ENCODE results near the gene CLEC1B. TPM values are rescaled to one million over a fixed set of nuclear protein-coding genes. Genes with fewer than 3 reads are reported as not detected.
"Not testable (repeated sequence)": the region's sequence is repeated elsewhere in the genome, so short reads cannot be mapped to it uniquely, and the experiment has no call there.

Gene CLEC1B
- total RNA-seq, 1 donor from 2014 or later = not detected

DNA sequence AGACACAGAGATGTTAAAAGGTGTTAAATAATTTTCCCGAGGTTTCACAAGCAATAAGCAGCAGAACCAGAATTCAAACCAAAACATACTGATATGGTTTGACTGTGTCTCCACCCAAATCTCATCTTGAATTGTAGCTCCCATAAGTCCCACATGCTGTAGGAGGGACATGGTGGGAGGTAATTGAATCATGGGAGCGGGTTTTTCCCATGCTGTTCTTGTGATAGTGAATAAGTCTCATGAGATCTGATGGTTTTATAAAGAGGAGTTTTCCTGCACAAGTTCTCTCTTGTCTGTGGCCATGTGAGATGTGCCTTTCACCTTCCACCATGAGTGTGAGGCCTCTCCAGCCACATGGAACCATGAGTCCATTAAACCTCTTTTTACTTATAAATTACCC is 24.2 kb downstream of the CLEC1B start:
- not testable (repeated sequence) for DNase-seq

DNA sequence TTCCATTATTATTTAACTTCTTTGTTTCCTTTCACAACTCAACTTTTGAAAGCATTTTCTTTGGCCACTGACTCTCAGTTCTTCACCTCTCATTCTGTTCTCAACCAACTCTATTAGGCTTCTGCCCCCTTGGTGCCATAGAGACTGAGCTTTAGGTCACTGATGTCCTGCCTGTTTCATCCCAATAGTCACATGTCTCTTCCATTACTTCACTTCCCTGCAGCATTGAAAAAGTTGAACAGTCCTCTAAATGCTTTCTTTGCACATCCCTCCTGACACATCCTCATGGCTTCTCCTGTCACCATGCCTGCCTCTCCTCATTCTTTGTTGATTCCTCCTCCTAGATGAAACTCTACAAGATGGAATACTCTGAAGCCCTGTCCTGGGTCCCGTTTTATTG is 25.0 kb downstream of the CLEC1B start:
- DNase-seq = no peak

- DNase-seq = no peak
Observed at GRCh38 chr12:9971181-9971580, 27.7 kb downstream of the CLEC1B start, which contains the start of gene CLEC12A. CLEC12A (plus strand) TSS chr12:9971409; CDS start chr12:9971597, 188 bp downstream.

DNA sequence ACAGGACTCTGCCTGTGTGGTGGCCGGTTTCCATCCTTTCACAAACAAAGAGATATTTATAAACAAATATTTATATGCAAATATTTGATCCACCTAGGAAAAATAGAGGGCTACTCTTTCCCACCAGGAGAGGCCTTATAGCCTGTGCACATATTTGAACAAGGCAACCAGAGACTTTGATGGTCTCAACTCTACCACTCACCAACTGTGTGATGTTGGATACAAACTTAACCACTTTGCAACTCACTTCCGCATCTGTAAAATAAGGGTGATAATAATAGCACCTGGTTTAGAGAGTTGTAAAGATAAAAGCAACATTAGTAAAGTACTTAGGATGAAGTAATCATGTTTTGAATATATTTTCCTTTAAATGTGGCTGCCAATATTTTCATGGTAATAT is 29.2 kb downstream of the CLEC1B start:
- no peak for DNase-seq

DNA sequence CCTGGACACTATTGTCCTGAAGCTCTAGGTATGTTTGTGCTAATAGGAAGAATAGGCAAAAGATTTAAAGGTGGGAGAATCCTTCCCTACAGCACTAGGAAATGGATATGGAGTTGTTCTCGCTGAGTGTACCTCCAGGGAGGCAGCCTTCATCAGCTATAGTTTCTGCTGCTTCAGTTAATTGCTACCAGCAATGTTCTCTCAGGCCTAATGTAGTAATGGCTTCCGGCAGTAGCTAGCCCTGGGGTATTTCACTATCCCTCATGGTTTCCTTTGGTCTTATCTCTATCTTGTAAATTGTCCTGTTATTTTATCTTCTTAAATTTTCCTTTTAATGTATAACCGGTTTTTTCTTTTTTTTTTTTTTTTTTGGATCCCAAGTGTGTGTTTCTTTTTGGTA is 37.0 kb downstream of the CLEC1B start:
- no peak for DNase-seq

DNA sequence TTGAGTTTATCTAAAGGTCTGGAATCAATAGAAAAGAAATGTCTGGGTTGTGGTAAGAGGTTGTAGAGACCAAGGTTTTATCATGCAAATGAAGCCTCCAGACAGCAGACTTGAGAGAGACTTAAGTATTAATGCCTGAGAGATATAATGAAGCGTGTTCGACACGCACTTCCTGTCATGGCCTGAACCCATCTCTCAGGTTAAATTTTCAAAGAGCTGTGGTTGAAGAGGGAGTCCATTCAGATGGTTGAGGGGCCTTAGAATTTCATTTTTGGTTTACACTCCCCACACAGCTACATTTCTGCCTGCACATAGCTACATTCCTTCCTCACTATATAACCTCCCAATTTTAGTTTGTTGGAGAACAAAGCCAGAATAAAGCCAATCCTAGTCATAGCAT is 37.8 kb downstream of the CLEC1B start:
- no peak for DNase-seq

- no peak for DNase-seq
Observed at GRCh38 chr12:9960590-9960989, 38.3 kb downstream of the CLEC1B start.

DNA sequence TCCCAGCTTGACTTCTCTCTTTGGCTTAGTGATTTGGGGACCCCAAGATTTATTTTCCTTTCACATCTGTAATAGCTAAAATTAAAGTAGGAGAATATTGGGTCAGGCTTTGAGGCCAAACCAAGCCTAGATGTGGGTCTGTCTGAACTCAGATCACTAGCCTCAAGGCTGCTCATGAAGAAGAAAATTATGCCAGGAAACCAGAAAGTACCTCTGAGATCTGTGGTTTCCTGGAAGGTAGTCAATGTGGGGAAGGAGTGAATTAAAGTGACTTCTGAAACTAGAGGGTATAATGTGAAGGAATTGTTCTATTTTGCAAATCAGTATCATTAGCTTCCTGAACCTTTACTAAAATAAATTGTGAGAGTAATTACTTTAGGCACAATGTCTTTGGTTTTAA is 41.1 kb downstream of the CLEC1B start:
- DNase-seq = no peak

- DNase-seq = not testable (repeated sequence)
Observed at GRCh38 chr12:9952954-9953729, 45.8 kb downstream of the CLEC1B start.

- no peak for DNase-seq
Observed at GRCh38 chr12:9951026-9951675, 47.8 kb downstream of the CLEC1B start.

- DNase-seq = no peak
Observed at GRCh38 chr12:9948606-9949296, 50.2 kb downstream of the CLEC1B start.

DNA sequence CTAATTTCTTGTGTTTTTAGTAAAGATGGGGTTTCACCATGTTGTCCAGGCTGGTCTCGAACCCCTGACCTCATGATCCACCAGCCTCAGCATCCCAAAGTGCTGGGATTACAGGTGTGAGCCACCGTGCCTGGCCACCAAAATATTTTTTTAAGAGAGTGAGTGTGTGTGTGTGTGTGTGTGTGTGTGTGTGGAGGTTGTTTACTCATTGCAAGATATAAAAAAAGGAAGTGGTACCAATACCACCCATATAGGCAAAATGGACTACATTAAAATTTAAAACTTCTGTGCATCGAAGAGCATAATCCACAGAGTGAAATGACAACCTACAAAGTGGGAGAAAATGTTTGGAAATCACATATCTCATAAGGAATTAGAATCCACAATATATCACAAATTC is 51.2 kb downstream of the CLEC1B start:
- DNase-seq = no peak

GRCh38 chr12:9944391-9944790 is 54.5 kb downstream of the CLEC1B start:
- no peak for DNase-seq

DNA sequence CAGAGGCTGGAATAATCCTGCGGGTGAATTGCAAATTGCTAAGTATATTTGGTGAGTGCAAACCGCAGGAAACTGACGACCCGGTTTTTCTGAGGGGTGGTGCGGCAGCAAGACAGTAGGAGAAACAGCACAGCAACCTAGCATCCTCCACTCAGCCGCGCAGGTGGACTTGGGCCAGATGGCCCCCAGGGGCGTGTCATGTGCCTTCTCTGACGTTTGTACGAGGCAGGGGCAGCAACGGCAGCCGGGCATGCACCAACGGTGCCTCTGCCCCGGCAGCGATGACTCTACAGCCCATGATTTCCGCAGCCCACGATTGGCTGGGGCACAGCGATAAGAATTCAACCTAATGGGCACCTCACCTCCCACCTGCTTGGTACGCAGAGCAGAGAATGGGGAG is 55.7 kb downstream of the CLEC1B start:
- no peak for DNase-seq

Other genes with a start within 250 kb of the CLEC1B start
- 0.62 TPM for gene CD69, start 238.2 kb downstream of the CLEC1B start, total RNA-seq
- 0.47 TPM for gene KLRF1, start 171.6 kb downstream of the CLEC1B start, total RNA-seq
- 2.7 TPM for gene CLEC2B, start 129.8 kb downstream of the CLEC1B start, total RNA-seq
- gene KLRF2, start 117.6 kb downstream of the CLEC1B start, total RNA-seq = not detected
- not detected for gene CLEC2A, start 66.8 kb downstream of the CLEC1B start, total RNA-seq
- not detected for gene CLEC12A, start 27.7 kb downstream of the CLEC1B start, total RNA-seq
- gene CLEC12B, start 11.5 kb upstream of the CLEC1B start, total RNA-seq = not detected
- gene CLEC9A, start 31.6 kb upstream of the CLEC1B start, total RNA-seq = not detected
- gene CLEC1A, start 99.9 kb upstream of the CLEC1B start, total RNA-seq = 0.62 TPM
- 4.5 TPM for gene CLEC7A, start 131.1 kb upstream of the CLEC1B start, total RNA-seq
- 7.3 TPM for gene OLR1, start 173.0 kb upstream of the CLEC1B start, total RNA-seq
- 0.62 TPM for gene TMEM52B, start 179.9 kb upstream of the CLEC1B start, total RNA-seq
- 60.7 TPM for gene GABARAPL1, start 213.8 kb upstream of the CLEC1B start, total RNA-seq

Data from occipital lobe (tissue), 2 donors.